WTC11 (cell line): ENCODE data around the gene PCYOX1L. TPM values are rescaled to one million over a fixed set of nuclear protein-coding genes. Genes with fewer than 3 reads are reported as not detected.

ENCODE experiments used
- ATAC-seq: fragments of 200-7000 bp; cut with Tn5 transposase; 2 replicates; pipeline ENCODE4 v1.10.0; 2021; ENCODE audit warnings: mild to moderate bottlenecking, moderate library complexity
- CTCF ChIA-PET: fragments of 300-600 bp; sonication (Branson Sonifier 250); formaldehyde crosslinking; loops from one replicate; lab custom pipeline; 2021; ENCODE audit warnings: antibody characterized with exemption; lab: Charles Lee
- POLR2A ChIA-PET: fragments of 350-600 bp; sonication (Branson Sonifier 250); formaldehyde crosslinking; loops from one replicate; lab custom pipeline; 2021; ENCODE audit warnings: antibody characterized with exemption; lab: Charles Lee
- DNase-seq: peaks from one replicate; pipeline ENCODE4 v3.0.0; 2021; ENCODE audit warnings: low spot score
- H3K27ac Mint-ChIP-seq: 2 replicates; pipeline ENCODE4 v1.8.0; 2021; ENCODE audit warnings: mixed read lengths
- H3K27me3 Mint-ChIP-seq: 2 replicates; pipeline ENCODE4 v1.8.0; 2021; ENCODE audit warnings: low read depth, mild to moderate bottlenecking, moderate library complexity, mixed read lengths
- H3K36me3 Mint-ChIP-seq: 2 replicates; pipeline ENCODE4 v1.8.0; 2021; ENCODE audit warnings: mixed read lengths
- H3K4me1 Mint-ChIP-seq: 2 replicates; pipeline ENCODE4 v1.8.0; 2022; ENCODE audit warnings: mixed read lengths
- H3K4me3 Mint-ChIP-seq: 2 replicates; pipeline ENCODE4 v1.8.0; 2021; ENCODE audit warnings: mild to moderate bottlenecking, moderate library complexity, mixed read lengths
- H3K9me3 Mint-ChIP-seq: 2 replicates; pipeline ENCODE4 v1.8.0; 2021; ENCODE audit warnings: mixed read lengths
- ATF1 ChIP-seq: sonication (generic); formaldehyde crosslinking; IDR thresholded peaks from 2 replicates; pipeline ENCODE4 v1.8.1; 2023; ENCODE audit warnings: mild to moderate bottlenecking, moderate library complexity, missing genetic modification reagents
- ELF4 ChIP-seq: sonication (generic); formaldehyde crosslinking; IDR thresholded peaks from 2 replicates; pipeline ENCODE4 v1.8.1; 2022; ENCODE audit warnings: low read depth, mild to moderate bottlenecking, moderate library complexity, missing genetic modification reagents
- ESRRA ChIP-seq: sonication (generic); formaldehyde crosslinking; IDR thresholded peaks from 2 replicates; pipeline ENCODE4 v1.8.1; 2022; ENCODE audit warnings: mild to moderate bottlenecking, missing genetic modification reagents, borderline replicate concordance
- FOXP1 ChIP-seq: sonication (generic); formaldehyde crosslinking; IDR thresholded peaks from 2 replicates; pipeline ENCODE4 v1.8.0; 2022; ENCODE audit warnings: missing genetic modification reagents, mild to moderate bottlenecking, moderate library complexity, borderline replicate concordance
- GTF2I ChIP-seq: fragments of 250-450 bp; sonication (Bioruptor Pico); conservative IDR thresholded peaks from 2 replicates; pipeline ENCODE4 v1.4.0; 2021; ENCODE audit warnings: mild to moderate bottlenecking
- IRF2 ChIP-seq: sonication (generic); formaldehyde crosslinking; IDR thresholded peaks from 2 replicates; pipeline ENCODE4 v1.8.0; 2022; ENCODE audit warnings: low read depth, missing genetic modification reagents, borderline replicate concordance
- JAZF1 ChIP-seq: fragments of 250-450 bp; sonication (Bioruptor Pico); IDR thresholded peaks from 2 replicates; pipeline ENCODE4 v1.9.0; 2021; ENCODE audit warnings: moderate library complexity, mild to moderate bottlenecking, inconsistent platforms
- KAT7 ChIP-seq: sonication (generic); formaldehyde crosslinking; IDR thresholded peaks from 2 replicates; pipeline ENCODE4 v1.8.1; 2023; ENCODE audit warnings: missing genetic modification reagents, mild to moderate bottlenecking, borderline replicate concordance
- MXD4 ChIP-seq: fragments of 250-450 bp; sonication (Bioruptor Pico); IDR thresholded peaks from 2 replicates; pipeline ENCODE4 v1.8.0; 2021; ENCODE audit warnings: mild to moderate bottlenecking, moderate library complexity, borderline replicate concordance
- MYBL2 ChIP-seq: sonication (generic); formaldehyde crosslinking; IDR thresholded peaks from 2 replicates; pipeline ENCODE4 v1.8.1; 2023; ENCODE audit warnings: mild to moderate bottlenecking, moderate library complexity, missing genetic modification reagents
- SMAD4 ChIP-seq: sonication (generic); formaldehyde crosslinking; IDR thresholded peaks from 2 replicates; pipeline ENCODE4 v1.8.0; 2022; ENCODE audit warnings: mild to moderate bottlenecking, missing genetic modification reagents
- SOX15 ChIP-seq: fragments of 250-450 bp; sonication (Bioruptor Pico); IDR thresholded peaks from 2 replicates; pipeline ENCODE4 v1.9.0; 2021; ENCODE audit warnings: mild to moderate bottlenecking
- TEAD1 ChIP-seq: sonication (generic); formaldehyde crosslinking; IDR thresholded peaks from 2 replicates; pipeline ENCODE4 v1.8.0; 2022; ENCODE audit warnings: mild to moderate bottlenecking, missing genetic modification reagents
- ZNF396 ChIP-seq: fragments of 250-450 bp; sonication (Bioruptor Pico); IDR thresholded peaks from 2 replicates; pipeline ENCODE4 v1.8.0; 2021; ENCODE audit warnings: mild to moderate bottlenecking, moderate library complexity, borderline replicate concordance
- ZNF425 ChIP-seq: fragments of 250-450 bp; sonication (Bioruptor Pico); conservative IDR thresholded peaks from 2 replicates; pipeline ENCODE4 v1.9.0; 2021; ENCODE audit warnings: mild to moderate bottlenecking
- ZNF512 ChIP-seq: sonication (generic); formaldehyde crosslinking; IDR thresholded peaks from 2 replicates; pipeline ENCODE4 v1.8.1; 2022; ENCODE audit warnings: missing genetic modification reagents, borderline replicate concordance
- ZNF532 ChIP-seq: fragments of 250-450 bp; sonication (Bioruptor Pico); IDR thresholded peaks from 2 replicates; pipeline ENCODE4 v1.9.0; 2021; ENCODE audit warnings: mild to moderate bottlenecking, borderline replicate concordance
- total RNA-seq: library from RNA; stranded (reverse); gene quantifications from 3 replicates; pipeline ENCODE4 v1.2.3, GENCODE V29; 2021
- TF ChIP-seq, protein P1 (sequence below): sonication (generic); formaldehyde crosslinking; conservative IDR thresholded peaks from 2 replicates; pipeline ENCODE4 v1.8.1; 2023; ENCODE audit warnings: mild to moderate bottlenecking, low read depth, missing genetic modification reagents, moderate library complexity
- TF ChIP-seq, protein P2 (sequence below): sonication (generic); formaldehyde crosslinking; IDR thresholded peaks from 2 replicates; pipeline ENCODE4 v1.8.1; 2023; ENCODE audit warnings: mild to moderate bottlenecking, missing genetic modification reagents
- TF ChIP-seq, protein P3 (sequence below): sonication (generic); formaldehyde crosslinking; IDR thresholded peaks from 2 replicates; pipeline ENCODE4 v1.8.0; 2022; ENCODE audit warnings: mild to moderate bottlenecking, missing genetic modification reagents
- TF ChIP-seq, protein P4 (sequence below): sonication (generic); formaldehyde crosslinking; conservative IDR thresholded peaks from 2 replicates; pipeline ENCODE4 v1.8.1; 2022; ENCODE audit warnings: mild to moderate bottlenecking, missing genetic modification reagents

Gene PCYOX1L
- total RNA-seq, 1 experiment from 2014 or later = 8.1 TPM

DNA sequence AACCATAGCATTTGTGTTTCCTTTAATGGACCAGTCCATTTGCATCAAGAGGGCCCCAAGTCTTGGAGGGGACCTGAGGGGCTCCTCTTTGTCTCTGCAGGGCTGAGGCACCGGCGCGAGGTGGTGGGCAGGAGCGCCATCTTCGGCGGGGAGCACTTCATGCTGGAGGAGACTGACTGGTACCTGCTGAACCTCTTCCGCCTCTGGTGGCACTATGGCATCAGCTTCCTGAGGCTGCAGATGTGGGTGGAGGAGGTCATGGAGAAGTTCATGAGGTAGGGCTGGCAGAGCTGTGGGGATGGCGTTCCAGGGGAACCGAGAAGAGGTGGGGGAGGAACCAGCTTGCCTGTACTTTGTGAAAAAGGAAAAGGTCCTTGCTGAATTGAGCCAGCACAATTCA, 6.1 kb downstream of the PCYOX1L start:
- no peak for DNase-seq
- CTCF ChIA-PET = interaction anchor here (1.1 kb wide), 1 partner anchor 11 kb away, joined by 3 read pairs; no protein-coding TSS in a partner anchor
- peaks cover 13% of the 10 kb centered on the region for H3K4me1 Mint-ChIP-seq
- no peak overlapping the region for H3K4me3 Mint-ChIP-seq
- no peaks in the 10 kb centered on the region; the same call in 1 of the 2 replicates for H3K36me3 Mint-ChIP-seq
- H3K27me3 Mint-ChIP-seq = peaks cover under 1% of the 10 kb centered on the region; the same call in 1 of the 2 replicates
- POLR2A ChIA-PET = no interaction called here
- no peak overlapping the region for H3K27ac Mint-ChIP-seq
- TF ChIP-seq MXD4 (CRISPR knock-in tag) (no peak), FOXP1 (no peak), ZNF425 (CRISPR knock-in tag) (no peak), ZNF512 (no peak), SOX15 (CRISPR knock-in tag) (no peak), ATF1 (CRISPR knock-in tag) (no peak), JAZF1 (CRISPR knock-in tag) (no peak), KAT7 (CRISPR knock-in tag) (no peak), IRF2 (CRISPR knock-in tag) (no peak)
- TF ChIP-seq, protein P1, sequence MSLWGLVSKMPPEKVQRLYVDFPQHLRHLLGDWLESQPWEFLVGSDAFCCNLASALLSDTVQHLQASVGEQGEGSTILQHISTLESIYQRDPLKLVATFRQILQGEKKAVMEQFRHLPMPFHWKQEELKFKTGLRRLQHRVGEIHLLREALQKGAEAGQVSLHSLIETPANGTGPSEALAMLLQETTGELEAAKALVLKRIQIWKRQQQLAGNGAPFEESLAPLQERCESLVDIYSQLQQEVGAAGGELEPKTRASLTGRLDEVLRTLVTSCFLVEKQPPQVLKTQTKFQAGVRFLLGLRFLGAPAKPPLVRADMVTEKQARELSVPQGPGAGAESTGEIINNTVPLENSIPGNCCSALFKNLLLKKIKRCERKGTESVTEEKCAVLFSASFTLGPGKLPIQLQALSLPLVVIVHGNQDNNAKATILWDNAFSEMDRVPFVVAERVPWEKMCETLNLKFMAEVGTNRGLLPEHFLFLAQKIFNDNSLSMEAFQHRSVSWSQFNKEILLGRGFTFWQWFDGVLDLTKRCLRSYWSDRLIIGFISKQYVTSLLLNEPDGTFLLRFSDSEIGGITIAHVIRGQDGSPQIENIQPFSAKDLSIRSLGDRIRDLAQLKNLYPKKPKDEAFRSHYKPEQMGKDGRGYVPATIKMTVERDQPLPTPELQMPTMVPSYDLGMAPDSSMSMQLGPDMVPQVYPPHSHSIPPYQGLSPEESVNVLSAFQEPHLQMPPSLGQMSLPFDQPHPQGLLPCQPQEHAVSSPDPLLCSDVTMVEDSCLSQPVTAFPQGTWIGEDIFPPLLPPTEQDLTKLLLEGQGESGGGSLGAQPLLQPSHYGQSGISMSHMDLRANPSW (CRISPR knock-in tag) = no peak
- TF ChIP-seq, protein P2, sequence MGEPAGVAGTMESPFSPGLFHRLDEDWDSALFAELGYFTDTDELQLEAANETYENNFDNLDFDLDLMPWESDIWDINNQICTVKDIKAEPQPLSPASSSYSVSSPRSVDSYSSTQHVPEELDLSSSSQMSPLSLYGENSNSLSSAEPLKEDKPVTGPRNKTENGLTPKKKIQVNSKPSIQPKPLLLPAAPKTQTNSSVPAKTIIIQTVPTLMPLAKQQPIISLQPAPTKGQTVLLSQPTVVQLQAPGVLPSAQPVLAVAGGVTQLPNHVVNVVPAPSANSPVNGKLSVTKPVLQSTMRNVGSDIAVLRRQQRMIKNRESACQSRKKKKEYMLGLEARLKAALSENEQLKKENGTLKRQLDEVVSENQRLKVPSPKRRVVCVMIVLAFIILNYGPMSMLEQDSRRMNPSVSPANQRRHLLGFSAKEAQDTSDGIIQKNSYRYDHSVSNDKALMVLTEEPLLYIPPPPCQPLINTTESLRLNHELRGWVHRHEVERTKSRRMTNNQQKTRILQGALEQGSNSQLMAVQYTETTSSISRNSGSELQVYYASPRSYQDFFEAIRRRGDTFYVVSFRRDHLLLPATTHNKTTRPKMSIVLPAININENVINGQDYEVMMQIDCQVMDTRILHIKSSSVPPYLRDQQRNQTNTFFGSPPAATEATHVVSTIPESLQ (CRISPR knock-in tag) = no peak
- TF ChIP-seq, protein P3, sequence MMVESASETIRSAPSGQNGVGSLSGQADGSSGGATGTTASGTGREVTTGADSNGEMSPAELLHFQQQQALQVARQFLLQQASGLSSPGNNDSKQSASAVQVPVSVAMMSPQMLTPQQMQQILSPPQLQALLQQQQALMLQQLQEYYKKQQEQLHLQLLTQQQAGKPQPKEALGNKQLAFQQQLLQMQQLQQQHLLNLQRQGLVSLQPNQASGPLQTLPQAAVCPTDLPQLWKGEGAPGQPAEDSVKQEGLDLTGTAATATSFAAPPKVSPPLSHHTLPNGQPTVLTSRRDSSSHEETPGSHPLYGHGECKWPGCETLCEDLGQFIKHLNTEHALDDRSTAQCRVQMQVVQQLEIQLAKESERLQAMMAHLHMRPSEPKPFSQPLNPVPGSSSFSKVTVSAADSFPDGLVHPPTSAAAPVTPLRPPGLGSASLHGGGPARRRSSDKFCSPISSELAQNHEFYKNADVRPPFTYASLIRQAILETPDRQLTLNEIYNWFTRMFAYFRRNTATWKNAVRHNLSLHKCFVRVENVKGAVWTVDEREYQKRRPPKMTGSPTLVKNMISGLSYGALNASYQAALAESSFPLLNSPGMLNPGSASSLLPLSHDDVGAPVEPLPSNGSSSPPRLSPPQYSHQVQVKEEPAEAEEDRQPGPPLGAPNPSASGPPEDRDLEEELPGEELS (CRISPR knock-in tag) = no peak
- ATAC-seq = no peak
- no peaks in the 10 kb centered on the region for H3K9me3 Mint-ChIP-seq

- H3K27me3 Mint-ChIP-seq = no peaks in the 10 kb centered on the region
- H3K4me1 Mint-ChIP-seq = peaks cover 11% of the 10 kb centered on the region
- ChIA-PET POLR2A (no interaction called here), CTCF (no interaction called here)
- no peak for ATAC-seq
- no peak for DNase-seq
- H3K4me3 Mint-ChIP-seq = no peak overlapping the region
- H3K27ac Mint-ChIP-seq = no peak overlapping the region
- H3K9me3 Mint-ChIP-seq = no peaks in the 10 kb centered on the region
- H3K36me3 Mint-ChIP-seq = no peaks in the 10 kb centered on the region; the same call in 1 of the 2 replicates
- TF ChIP-seq TEAD1 = no peak
- TF ChIP-seq GTF2I (CRISPR knock-in tag) = no peak
- TF ChIP-seq ZNF532 = no peak
- no peak for TF ChIP-seq SMAD4 (CRISPR knock-in tag)
- TF ChIP-seq ESRRA (CRISPR knock-in tag) = no peak
- TF ChIP-seq MYBL2 (CRISPR knock-in tag) = no peak
- TF ChIP-seq, protein P4, sequence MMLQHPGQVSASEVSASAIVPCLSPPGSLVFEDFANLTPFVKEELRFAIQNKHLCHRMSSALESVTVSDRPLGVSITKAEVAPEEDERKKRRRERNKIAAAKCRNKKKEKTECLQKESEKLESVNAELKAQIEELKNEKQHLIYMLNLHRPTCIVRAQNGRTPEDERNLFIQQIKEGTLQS (CRISPR knock-in tag) = no peak
- no peak for TF ChIP-seq ELF4 (CRISPR knock-in tag)
- no peak for TF ChIP-seq ZNF396
Measured at GRCh38 chr5:149364719-149365118, 6.9 kb downstream of the PCYOX1L start.
